H1 (cell line): ENCODE data around the gene WDR27. TPM values are rescaled to one million over a fixed set of nuclear protein-coding genes. Genes with fewer than 3 reads are reported as not detected.

Experiments
- RFX5 ChIP-seq: IDR thresholded peaks from 2 replicates; pipeline ENCODE4 v1.6.1; 2011; ENCODE audit warnings: low read depth, low read length, improper control_type of control experiment, borderline replicate concordance
- polyA plus RNA-seq, 7 experiments: library from polyadenylated mRNA; depleted of rRNA in 3 of 7; stranded (reverse) in 5 of 7; unstranded in 2 of 7; fragments of >200 nt in 5 of 7; fragments of 200-250 nt in 2 of 7; gene quantifications; 1 replicate in 5 of 7; 2 replicates in 1 of 7; 4 replicates in 1 of 7; pipeline versions ENCODE4 v1.2.1 to v1.2.3, GENCODE V29; 2011 to 2013; ENCODE audit warnings: missing spikeins in 2 of 7, mixed read lengths in 2 of 7
- total RNA-seq: library from RNA; stranded (reverse); fragmentation: NEBNext Ultra II Directional; extraction: Animal tissue kit (Norgen Biotek cat#: 25700); gene quantifications from 2 replicates; pipeline ENCODE4 v1.2.1, GENCODE V29; 2021
- TF ChIP-seq, protein P1 (sequence below): fragments of 300-600 bp; sonication (generic); IDR thresholded peaks from 2 replicates; pipeline ENCODE4 v1.7.1; 2012; ENCODE audit warnings: low read length, moderate library complexity, mild to moderate bottlenecking, inconsistent platforms; ENCODE audit not compliant: insufficient replicate concordance

Gene WDR27
- total and polyA plus RNA-seq, 2 of the 8 experiments (the other 6 are each of a cell fraction or from before 2014, with no cell fraction given) = 53.6 to 68.6 TPM

- TF ChIP-seq, protein P1, sequence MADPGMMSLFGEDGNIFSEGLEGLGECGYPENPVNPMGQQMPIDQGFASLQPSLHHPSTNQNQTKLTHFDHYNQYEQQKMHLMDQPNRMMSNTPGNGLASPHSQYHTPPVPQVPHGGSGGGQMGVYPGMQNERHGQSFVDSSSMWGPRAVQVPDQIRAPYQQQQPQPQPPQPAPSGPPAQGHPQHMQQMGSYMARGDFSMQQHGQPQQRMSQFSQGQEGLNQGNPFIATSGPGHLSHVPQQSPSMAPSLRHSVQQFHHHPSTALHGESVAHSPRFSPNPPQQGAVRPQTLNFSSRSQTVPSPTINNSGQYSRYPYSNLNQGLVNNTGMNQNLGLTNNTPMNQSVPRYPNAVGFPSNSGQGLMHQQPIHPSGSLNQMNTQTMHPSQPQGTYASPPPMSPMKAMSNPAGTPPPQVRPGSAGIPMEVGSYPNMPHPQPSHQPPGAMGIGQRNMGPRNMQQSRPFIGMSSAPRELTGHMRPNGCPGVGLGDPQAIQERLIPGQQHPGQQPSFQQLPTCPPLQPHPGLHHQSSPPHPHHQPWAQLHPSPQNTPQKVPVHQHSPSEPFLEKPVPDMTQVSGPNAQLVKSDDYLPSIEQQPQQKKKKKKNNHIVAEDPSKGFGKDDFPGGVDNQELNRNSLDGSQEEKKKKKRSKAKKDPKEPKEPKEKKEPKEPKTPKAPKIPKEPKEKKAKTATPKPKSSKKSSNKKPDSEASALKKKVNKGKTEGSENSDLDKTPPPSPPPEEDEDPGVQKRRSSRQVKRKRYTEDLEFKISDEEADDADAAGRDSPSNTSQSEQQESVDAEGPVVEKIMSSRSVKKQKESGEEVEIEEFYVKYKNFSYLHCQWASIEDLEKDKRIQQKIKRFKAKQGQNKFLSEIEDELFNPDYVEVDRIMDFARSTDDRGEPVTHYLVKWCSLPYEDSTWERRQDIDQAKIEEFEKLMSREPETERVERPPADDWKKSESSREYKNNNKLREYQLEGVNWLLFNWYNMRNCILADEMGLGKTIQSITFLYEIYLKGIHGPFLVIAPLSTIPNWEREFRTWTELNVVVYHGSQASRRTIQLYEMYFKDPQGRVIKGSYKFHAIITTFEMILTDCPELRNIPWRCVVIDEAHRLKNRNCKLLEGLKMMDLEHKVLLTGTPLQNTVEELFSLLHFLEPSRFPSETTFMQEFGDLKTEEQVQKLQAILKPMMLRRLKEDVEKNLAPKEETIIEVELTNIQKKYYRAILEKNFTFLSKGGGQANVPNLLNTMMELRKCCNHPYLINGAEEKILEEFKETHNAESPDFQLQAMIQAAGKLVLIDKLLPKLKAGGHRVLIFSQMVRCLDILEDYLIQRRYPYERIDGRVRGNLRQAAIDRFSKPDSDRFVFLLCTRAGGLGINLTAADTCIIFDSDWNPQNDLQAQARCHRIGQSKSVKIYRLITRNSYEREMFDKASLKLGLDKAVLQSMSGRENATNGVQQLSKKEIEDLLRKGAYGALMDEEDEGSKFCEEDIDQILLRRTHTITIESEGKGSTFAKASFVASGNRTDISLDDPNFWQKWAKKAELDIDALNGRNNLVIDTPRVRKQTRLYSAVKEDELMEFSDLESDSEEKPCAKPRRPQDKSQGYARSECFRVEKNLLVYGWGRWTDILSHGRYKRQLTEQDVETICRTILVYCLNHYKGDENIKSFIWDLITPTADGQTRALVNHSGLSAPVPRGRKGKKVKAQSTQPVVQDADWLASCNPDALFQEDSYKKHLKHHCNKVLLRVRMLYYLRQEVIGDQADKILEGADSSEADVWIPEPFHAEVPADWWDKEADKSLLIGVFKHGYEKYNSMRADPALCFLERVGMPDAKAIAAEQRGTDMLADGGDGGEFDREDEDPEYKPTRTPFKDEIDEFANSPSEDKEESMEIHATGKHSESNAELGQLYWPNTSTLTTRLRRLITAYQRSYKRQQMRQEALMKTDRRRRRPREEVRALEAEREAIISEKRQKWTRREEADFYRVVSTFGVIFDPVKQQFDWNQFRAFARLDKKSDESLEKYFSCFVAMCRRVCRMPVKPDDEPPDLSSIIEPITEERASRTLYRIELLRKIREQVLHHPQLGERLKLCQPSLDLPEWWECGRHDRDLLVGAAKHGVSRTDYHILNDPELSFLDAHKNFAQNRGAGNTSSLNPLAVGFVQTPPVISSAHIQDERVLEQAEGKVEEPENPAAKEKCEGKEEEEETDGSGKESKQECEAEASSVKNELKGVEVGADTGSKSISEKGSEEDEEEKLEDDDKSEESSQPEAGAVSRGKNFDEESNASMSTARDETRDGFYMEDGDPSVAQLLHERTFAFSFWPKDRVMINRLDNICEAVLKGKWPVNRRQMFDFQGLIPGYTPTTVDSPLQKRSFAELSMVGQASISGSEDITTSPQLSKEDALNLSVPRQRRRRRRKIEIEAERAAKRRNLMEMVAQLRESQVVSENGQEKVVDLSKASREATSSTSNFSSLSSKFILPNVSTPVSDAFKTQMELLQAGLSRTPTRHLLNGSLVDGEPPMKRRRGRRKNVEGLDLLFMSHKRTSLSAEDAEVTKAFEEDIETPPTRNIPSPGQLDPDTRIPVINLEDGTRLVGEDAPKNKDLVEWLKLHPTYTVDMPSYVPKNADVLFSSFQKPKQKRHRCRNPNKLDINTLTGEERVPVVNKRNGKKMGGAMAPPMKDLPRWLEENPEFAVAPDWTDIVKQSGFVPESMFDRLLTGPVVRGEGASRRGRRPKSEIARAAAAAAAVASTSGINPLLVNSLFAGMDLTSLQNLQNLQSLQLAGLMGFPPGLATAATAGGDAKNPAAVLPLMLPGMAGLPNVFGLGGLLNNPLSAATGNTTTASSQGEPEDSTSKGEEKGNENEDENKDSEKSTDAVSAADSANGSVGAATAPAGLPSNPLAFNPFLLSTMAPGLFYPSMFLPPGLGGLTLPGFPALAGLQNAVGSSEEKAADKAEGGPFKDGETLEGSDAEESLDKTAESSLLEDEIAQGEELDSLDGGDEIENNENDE = no peak
- TF ChIP-seq RFX5 = no peak
- TF ChIP-seq, all 59 proteins: peak for 0
These were observed 77.0 kb downstream of the WDR27 start (continued) for GRCh38 chr6:169624785-169625184.
